OCI-LY3 (cell line): ENCODE results near the gene FBXL14.

Experiments used
- EZH2phosphoT487 ChIP-seq: fragments of 200-600 bp; shearing (Covaris generic); IDR thresholded peaks from 2 replicates; pipeline ENCODE4 v1.6.1; 2018; ENCODE audit warnings: antibody characterized with exemption, mixed run types, low read depth
- TF ChIP-seq, protein P1 (sequence below): fragments of 200-600, 300-600 bp; sonication (generic); IDR thresholded peaks from 2 replicates; pipeline ENCODE4 v1.5.1; 2014; ENCODE audit warnings: antibody characterized with exemption, low read length, low read depth

DNA sequence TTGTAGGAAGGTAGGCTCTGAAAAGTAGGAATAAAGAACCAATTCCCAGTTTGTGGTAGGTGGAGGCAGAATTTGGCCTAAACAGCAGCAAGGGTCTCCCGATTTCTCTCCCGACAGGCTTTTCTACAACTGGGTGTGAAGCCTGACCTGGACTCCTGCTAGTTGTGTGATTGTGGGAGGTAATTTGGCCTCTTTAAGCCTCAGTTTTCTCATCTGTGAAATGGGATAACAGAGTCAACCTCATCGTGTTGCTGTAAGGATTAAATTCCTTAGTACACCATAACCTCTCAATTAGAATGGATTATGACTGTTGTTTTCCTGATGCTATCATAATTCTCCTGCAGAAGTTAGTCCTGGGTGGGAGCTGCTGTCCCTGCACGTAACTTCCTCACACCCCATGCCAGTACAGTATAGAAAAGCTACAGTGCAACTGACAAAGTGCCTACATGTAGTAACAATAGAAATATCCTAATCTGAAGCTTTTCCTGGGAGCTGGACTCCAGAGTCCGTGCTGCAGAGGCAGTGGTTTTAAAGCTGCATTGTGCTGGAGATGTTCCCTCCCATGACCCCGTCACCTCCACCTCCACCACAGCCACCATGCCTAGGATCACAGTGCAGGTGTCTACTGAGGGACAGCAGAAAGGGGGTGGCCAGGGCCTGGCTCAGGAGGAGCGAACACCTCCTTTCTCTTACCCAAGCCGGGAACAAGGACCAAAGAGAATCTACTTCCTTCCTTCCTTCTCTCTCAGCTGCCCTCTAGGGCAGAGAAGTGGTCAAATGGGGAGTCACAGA is 76.5 kb downstream of the FBXL14 start:
- TF ChIP-seq, protein P1, sequence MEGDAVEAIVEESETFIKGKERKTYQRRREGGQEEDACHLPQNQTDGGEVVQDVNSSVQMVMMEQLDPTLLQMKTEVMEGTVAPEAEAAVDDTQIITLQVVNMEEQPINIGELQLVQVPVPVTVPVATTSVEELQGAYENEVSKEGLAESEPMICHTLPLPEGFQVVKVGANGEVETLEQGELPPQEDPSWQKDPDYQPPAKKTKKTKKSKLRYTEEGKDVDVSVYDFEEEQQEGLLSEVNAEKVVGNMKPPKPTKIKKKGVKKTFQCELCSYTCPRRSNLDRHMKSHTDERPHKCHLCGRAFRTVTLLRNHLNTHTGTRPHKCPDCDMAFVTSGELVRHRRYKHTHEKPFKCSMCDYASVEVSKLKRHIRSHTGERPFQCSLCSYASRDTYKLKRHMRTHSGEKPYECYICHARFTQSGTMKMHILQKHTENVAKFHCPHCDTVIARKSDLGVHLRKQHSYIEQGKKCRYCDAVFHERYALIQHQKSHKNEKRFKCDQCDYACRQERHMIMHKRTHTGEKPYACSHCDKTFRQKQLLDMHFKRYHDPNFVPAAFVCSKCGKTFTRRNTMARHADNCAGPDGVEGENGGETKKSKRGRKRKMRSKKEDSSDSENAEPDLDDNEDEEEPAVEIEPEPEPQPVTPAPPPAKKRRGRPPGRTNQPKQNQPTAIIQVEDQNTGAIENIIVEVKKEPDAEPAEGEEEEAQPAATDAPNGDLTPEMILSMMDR, result no peak
- TF ChIP-seq EZH2phosphoT487, result no peak
